ENCODE measurements around the gene NEURL2. TPM values are rescaled to one million over a fixed set of nuclear protein-coding genes. Genes with fewer than 3 reads are reported as not detected.

The NEURL2 gene
- total RNA-seq, 1 experiment from 2014 or later = 2.3 TPM

DNA sequence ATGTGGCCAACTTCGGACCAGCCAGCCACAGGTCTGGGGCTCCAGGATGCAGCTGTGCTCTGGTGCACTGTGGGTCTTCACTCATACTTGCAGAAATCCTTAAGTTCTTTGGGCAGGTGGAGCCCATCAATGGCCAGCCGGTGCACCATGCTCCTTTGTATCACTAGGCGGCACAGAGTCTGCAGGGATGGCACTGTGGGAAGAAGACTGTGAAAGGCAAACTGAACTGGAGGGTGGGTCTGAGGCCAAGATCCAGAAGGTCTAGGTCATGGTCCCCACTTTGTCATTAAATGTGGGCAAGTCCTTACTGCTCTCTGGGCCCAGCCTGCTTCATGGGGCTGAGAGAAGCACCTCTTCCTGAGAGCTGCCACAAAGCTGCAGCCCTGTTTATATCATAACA is 2.3 kb downstream of the NEURL2 start:
- intact Hi-C loops (cut with micrococcal nuclease) = no loop called here
- TF ChIP-seq EZH2phosphoT487 (IDR thresholded peaks at IDR 0.05; ENCODE audit: borderline replicate concordance, low read length) (no peak), EZH2 (IDR thresholded peaks at IDR 0.05; ENCODE audit: low read length, unreplicated experiment) (no peak)
- TF ChIP-seq, protein P1, sequence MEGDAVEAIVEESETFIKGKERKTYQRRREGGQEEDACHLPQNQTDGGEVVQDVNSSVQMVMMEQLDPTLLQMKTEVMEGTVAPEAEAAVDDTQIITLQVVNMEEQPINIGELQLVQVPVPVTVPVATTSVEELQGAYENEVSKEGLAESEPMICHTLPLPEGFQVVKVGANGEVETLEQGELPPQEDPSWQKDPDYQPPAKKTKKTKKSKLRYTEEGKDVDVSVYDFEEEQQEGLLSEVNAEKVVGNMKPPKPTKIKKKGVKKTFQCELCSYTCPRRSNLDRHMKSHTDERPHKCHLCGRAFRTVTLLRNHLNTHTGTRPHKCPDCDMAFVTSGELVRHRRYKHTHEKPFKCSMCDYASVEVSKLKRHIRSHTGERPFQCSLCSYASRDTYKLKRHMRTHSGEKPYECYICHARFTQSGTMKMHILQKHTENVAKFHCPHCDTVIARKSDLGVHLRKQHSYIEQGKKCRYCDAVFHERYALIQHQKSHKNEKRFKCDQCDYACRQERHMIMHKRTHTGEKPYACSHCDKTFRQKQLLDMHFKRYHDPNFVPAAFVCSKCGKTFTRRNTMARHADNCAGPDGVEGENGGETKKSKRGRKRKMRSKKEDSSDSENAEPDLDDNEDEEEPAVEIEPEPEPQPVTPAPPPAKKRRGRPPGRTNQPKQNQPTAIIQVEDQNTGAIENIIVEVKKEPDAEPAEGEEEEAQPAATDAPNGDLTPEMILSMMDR (conservative IDR thresholded peaks at IDR 0.05; ENCODE audit: low read depth, low read length) = no peak
- CTCF ChIA-PET = no interaction called here

DNA sequence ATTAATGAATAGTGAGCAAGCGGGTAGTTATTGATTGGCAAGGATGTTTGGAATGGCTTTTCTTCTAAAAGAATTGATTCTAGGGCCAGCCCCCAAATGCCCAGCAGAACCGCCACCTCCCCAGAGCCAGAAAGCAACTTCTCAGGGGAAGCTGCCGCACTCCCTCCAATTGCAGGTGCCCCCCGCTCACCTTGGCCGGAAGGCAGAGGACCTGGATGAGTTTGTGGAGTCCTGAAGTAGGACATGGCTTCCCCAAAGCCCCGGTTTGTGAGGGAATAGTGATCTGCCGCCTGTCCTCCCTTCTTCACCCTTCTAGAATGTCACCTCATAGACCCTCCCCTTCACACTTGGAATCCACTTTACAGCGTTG is 3.7 kb downstream of the NEURL2 start, which contains the start of gene SPATA25:
Gene SPATA25, minus strand, starts transcription at position 277 of the 370 bp plus-strand sequence. Its CDS starts 32 bp downstream, at position 245.
- Histone ChIP-seq H3K9me2 (replicated peaks; ENCODE audit: low read length) (no peaks in the 10 kb centered on the region), H3K36me3 (ENCODE audit: low read depth, low read length) (peaks cover 14% of the 10 kb centered on the region), H3K4me2 (ENCODE audit: low read length) (no peak within 1 kb of the TSS), H3K79me2 (ENCODE audit: low read length) (peaks cover 40% of the 10 kb centered on the region), H3K27me3 (ENCODE audit: low read length) (no peaks in the 10 kb centered on the region), H2AFZ (ENCODE audit: low read length) (no peak within 1 kb of the TSS), H3K27ac (ENCODE audit: low read length) (no peak within 1 kb of the TSS), H3F3A (ENCODE audit: low read length, unreplicated experiment) (no peaks in the 10 kb centered on the region), H4K20me1 (ENCODE audit: low read length) (no peaks in the 10 kb centered on the region), H3K4me3 (ENCODE audit: low read length) (no peak within 1 kb of the TSS), H3K4me1 (ENCODE audit: insufficient read depth, low read length) (peaks cover 29% of the 10 kb centered on the region), H3K9ac (ENCODE audit: low read length) (no peak within 1 kb of the TSS), H3K9me3 (ENCODE audit: low read length) (no peaks in the 10 kb centered on the region)
- DNase-seq (no peak), ATAC-seq (no peak)
- intact Hi-C loops (cut with micrococcal nuclease) = no loop called here
- CTCF ChIA-PET = no interaction called here
- POLR2A ChIA-PET (ENCODE audit: unreplicated experiment) = no interaction called here
- BruUV-seq (replicated peaks) = no TSS peak
- no peak for TF ChIP-seq EZH2 (IDR thresholded peaks at IDR 0.05; ENCODE audit: low read length, unreplicated experiment)
- no peak for TF ChIP-seq EZH2phosphoT487 (IDR thresholded peaks at IDR 0.05; ENCODE audit: borderline replicate concordance, low read length)
- TF ChIP-seq, protein P1 (conservative IDR thresholded peaks at IDR 0.05; ENCODE audit: low read depth, low read length) = no peak

More for the DNA sequence above, 2.3 kb downstream of the NEURL2 start:
- Histone ChIP-seq H3K9ac (ENCODE audit: low read length) (no peak overlapping the region), H3K27me3 (ENCODE audit: low read length) (no peaks in the 10 kb centered on the region), H3K4me1 (ENCODE audit: insufficient read depth, low read length) (peaks cover 37% of the 10 kb centered on the region), H3K27ac (ENCODE audit: low read length) (no peak overlapping the region), H3K79me2 (ENCODE audit: low read length) (peaks cover 27% of the 10 kb centered on the region), H4K20me1 (ENCODE audit: low read length) (no peaks in the 10 kb centered on the region), H3K36me3 (ENCODE audit: low read depth, low read length) (peaks cover under 1% of the 10 kb centered on the region; the same call in 1 of the 2 replicates), H3K4me2 (ENCODE audit: low read length) (no peak overlapping the region), H2AFZ (ENCODE audit: low read length) (no peak overlapping the region), H3K9me2 (replicated peaks; ENCODE audit: low read length) (no peaks in the 10 kb centered on the region), H3K9me3 (ENCODE audit: low read length) (no peaks in the 10 kb centered on the region), H3F3A (ENCODE audit: low read length, unreplicated experiment) (no peaks in the 10 kb centered on the region), H3K4me3 (ENCODE audit: low read length) (no peak overlapping the region)
- ATAC-seq (no peak), DNase-seq (no peak)
- POLR2A ChIA-PET (ENCODE audit: unreplicated experiment) = interaction anchor here (0.7 to 0.8 kb wide), 2 partner anchors 101 to 294 kb away, joined by 4 read pairs; no protein-coding TSS in a partner anchor
- BruUV-seq (replicated peaks) = no TSS peak

DNA sequence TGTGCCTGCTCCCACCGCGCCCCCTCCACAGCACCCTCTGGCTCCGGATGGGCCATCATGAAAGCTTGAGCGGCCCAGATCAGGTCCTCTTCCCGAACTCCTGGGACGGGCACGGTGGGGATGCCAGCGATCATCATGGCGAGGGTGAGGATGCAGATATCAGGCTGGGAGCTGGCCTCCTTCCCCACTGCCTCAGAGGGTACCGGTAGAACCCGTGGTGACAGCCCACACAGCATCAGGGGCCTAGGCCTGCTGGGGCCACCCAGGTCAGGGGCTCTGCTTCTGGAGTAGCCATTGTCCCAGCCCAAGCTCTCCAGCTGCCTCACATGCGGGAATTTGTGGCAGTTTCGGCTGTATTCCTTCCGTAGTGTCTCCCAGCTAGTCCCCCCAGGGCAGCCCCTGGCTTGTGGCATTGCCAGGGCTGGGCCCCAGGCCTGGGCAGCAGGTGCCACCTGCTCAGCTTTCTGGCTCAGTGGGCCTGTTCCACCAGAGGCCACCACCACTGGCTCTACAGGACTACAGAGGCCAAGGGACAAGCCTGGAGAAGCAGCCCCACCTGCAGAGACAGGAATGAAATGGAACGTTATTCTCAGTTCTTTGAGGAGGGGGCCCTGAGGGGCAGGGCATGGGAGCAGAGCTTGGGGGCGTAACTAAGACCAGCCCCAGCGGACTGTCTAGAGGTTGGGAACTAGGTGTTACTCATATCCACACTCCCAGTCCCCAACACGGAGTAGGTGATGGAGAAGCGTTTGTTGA is 4.2 kb downstream of the NEURL2 start:
- Histone ChIP-seq H3F3A (ENCODE audit: low read length, unreplicated experiment) (no peaks in the 10 kb centered on the region), H3K27ac (ENCODE audit: low read length) (no peak overlapping the region), H2AFZ (ENCODE audit: low read length) (no peak overlapping the region), H3K4me1 (ENCODE audit: insufficient read depth, low read length) (peaks cover 27% of the 10 kb centered on the region), H3K36me3 (ENCODE audit: low read depth, low read length) (peaks cover 14% of the 10 kb centered on the region), H3K4me3 (ENCODE audit: low read length) (no peak overlapping the region), H3K9me3 (ENCODE audit: low read length) (no peaks in the 10 kb centered on the region), H3K9me2 (replicated peaks; ENCODE audit: low read length) (no peaks in the 10 kb centered on the region), H4K20me1 (ENCODE audit: low read length) (no peaks in the 10 kb centered on the region), H3K27me3 (ENCODE audit: low read length) (no peaks in the 10 kb centered on the region), H3K9ac (ENCODE audit: low read length) (no peak overlapping the region), H3K4me2 (ENCODE audit: low read length) (no peak overlapping the region), H3K79me2 (ENCODE audit: low read length) (peaks cover 40% of the 10 kb centered on the region)
- BruUV-seq (replicated peaks) = no TSS peak
- ChIA-PET CTCF (no interaction called here), POLR2A (ENCODE audit: unreplicated experiment) (no interaction called here)
- no peak for ATAC-seq
- intact Hi-C loops (cut with micrococcal nuclease) = no loop called here
- TF ChIP-seq EZH2 (IDR thresholded peaks at IDR 0.05; ENCODE audit: low read length, unreplicated experiment) (no peak), EZH2phosphoT487 (IDR thresholded peaks at IDR 0.05; ENCODE audit: borderline replicate concordance, low read length) (no peak)
- TF ChIP-seq, protein P1 (conservative IDR thresholded peaks at IDR 0.05; ENCODE audit: low read depth, low read length) = no peak
- DNase-seq = no peak
